ENCODE results near the gene GNAQ. TPM values are rescaled to one million over a fixed set of nuclear protein-coding genes. Genes with fewer than 3 reads are reported as not detected.
"Not testable (repeated sequence)": the region's sequence is repeated elsewhere in the genome, so short reads cannot be mapped to it uniquely, and the experiment has no call there.

GNAQ gene
- total RNA-seq, 2 experiments from 2014 or later, result 15.3 to 18.2 TPM

DNA sequence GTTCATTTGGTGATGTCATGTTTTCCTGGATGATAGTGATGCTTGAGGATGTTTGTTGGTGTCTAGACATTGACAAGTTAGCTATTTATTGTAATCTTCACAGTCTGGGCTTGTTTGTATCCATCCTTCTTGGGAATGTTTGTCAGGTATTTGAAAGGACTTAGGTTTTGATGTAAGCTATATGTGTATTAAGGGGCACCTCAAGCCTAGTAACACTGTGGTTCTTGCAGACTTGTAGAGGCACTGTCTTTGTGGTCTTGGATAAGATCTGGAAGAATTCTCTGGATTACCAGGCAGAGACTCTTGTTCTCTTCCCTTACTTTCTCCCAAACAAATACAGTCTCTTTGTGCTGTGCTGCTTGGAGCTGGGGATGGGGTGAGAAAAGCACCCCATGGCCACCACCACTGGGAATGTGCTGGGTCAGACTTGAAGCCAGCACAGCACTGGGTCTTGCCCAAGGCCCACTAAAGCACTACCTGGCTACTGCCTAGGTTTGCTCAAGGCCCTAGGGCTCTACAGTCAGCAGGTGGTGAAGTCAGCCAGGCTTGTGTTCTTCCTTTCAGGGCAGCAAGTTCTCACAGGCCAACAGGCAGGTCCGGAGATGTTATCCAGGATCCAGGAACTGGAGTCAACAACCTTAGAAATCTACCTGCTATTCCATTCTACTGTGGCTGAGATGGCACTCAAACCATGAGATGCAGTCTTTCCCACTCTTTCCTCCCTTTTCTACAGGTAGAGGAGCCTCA is 334.2 kb downstream of the GNAQ start:
- CTCF ChIA-PET, result no interaction called here
- POLR2A ChIA-PET, result no interaction called here

DNA sequence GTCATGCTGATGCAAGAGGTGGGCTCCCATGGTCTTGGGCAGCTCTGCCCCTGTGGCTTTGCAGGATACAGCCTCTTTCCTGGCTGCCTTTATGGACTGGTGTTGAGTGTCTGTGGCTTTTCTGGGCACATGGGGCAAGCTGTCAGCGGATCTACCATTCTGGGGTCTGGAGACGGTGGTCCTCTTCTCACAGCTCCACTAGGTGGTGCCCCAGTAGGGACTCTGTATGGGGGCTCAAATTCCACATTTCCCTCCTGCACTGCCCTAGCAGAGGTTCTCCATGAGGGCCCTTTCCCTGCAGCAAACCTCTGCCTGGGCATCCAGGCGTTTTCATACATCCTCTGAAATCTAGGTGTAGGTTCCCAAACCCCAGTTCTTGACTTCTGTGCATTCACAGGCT is 340.9 kb downstream of the GNAQ start:
- POLR2A ChIA-PET, CTCF ChIA-PET: not testable (repeated sequence)

DNA sequence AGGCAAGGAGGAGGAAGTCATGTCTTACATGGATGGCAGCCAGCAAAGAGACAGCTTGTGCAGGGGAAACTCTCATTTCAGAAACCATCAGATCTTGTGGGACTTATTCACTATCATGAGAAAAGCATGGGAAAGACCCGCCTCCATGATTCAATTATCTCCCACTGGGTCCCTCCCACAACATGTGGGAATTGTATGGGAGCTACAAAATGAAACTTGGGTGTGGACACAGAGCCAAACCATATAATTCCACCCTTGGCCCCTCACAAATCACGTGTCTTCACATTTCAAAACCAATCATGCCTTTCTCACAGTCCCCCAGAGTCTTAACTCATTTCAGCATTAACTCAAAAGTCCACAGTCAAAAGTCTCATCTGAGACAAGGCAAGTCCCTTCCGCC is 341.5 kb downstream of the GNAQ start:
- POLR2A ChIA-PET, CTCF ChIA-PET: not testable (repeated sequence)

DNA sequence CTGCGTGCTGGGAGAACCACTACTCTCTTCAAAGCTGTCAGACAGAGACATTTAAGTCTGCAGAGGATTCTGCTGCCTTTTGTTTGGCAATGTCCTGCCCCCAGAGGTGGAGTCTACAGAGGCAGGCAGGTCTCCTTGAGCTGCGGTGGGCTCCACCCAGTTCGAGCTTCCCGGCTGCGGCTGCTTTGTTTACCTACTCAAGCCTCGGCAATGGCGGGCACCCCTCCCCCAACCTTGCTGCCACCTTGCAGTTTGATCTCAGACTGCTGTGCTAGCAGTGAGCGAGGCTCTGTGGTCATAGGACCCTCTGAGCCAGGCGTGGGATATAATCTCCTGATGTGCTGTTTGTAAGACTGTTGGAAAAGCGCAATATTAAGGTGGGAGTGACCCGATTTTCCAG is 343.9 kb downstream of the GNAQ start:
- POLR2A ChIA-PET, CTCF ChIA-PET: not testable (repeated sequence)

DNA sequence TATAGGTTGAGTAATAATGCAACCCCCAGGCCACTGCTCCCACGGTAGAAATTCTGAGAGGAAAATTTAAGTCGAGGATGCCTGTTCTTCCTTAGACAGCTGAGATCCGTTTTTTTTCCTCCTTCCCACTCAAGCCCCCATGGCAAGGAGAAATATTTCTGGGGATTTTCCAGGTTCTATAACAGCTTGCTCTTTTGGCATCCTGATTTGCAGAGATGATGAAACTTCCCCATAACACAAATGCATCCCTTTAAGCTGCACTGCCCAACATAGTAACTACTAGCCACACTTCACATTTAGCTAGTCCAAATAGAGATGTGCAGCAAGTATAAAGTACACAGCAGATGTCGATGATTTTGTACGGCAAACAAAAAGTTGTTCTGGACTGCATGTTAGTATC is 351.0 kb downstream of the GNAQ start:
- ChIA-PET CTCF (no interaction called here), POLR2A (no interaction called here)

DNA sequence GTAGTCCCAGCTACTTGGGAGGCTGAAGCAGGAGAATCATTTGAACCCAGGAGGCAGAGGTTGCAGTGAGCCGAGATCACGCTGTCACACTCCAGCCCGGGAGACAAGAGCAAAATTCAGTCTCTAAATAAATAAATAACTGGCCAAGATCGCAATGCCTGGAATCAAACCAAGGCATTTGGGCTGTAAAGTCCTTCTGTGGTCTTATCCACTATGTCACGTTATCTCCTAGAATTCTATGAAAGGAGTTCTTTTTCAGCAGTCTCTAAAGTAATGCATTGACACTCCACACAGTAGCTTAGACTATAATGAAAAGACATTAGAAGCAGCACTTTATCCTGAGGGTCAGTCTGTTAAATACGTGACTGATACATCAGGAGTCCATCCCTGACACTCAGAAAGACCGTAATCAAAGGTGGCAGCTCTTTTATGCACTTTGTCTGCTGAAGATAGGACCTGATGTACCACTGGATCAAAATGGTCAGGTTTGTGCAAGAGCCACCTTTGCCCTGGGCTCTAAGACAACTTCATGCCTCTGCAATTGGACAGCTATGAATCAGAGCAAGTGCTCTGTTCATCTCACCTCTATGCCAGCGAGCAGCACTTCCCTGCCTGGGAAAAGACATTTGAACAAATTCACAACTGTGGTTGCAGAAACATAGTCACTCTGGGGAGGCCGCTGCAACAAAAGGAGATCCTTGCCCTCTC is 351.8 kb downstream of the GNAQ start:
- ChIA-PET CTCF (no interaction called here), POLR2A (no interaction called here)

DNA sequence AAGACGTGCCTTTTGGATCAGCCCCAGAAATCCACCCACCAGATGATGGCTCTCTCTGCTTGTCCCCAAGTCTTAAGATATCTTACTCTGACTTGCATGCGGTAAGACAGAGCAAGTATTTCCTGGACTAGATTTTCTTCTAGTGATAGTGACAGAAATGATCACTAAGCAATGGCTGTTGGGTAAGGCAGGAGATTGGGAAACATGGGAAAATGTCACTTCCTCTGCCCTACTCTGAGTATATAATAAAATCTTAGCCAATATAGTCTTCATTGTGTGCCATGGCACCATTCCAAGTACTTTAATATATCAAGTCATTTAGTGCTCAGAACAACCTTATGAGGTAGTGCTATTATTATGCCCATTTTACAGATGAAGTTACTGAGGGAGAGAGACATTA is 352.5 kb downstream of the GNAQ start:
- CTCF ChIA-PET, result no interaction called here
- POLR2A ChIA-PET, result no interaction called here

DNA sequence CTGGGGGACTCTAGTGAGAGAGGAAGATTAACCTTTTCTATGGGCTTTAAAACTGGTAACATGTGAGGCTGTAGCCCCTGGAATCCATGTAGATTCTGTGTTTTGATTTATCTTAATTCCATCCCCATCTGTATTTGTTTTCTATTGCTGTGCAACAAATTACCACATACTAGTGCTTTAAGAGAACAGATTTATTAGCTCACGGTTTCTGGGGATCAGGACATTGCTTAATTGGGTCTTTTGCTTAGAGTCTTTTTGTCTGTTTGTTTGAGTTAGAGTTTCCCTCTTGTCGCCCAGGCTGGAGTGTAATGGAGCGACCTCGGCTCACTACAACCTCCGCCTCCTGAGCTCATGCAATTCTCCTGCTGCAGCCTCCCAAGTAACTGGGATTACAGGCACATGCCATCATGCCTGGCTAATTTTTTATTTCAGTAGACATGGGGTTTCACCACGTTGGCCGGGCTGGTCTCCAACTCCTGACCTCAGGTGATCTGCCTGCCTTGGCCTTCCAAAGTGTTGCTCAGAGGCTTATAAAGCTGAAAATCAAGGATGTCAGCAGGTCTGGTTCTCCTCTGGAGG is 353.6 kb downstream of the GNAQ start:
- CTCF ChIA-PET, result no interaction called here
- POLR2A ChIA-PET, result no interaction called here

DNA sequence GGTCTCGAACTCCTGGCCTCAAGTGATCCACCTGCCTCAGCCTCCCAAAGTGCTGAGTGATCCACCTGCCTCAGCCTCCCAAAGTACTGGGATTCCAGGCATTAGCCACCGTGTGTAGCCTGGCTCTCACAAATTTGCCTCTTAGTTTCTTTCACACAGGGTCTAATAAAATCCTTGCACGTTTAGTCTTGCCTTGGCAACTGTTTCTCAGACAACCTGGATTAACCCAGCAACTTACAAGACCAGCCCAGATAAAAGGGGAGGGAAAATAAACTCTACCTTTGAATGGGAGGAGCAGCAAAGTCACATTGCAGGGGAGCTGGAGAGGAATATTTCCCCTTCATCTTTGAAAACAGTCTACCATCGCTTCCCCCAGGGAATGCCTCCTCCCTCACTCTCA is 354.2 kb downstream of the GNAQ start:
- POLR2A ChIA-PET, result no interaction called here
- CTCF ChIA-PET, result no interaction called here

DNA sequence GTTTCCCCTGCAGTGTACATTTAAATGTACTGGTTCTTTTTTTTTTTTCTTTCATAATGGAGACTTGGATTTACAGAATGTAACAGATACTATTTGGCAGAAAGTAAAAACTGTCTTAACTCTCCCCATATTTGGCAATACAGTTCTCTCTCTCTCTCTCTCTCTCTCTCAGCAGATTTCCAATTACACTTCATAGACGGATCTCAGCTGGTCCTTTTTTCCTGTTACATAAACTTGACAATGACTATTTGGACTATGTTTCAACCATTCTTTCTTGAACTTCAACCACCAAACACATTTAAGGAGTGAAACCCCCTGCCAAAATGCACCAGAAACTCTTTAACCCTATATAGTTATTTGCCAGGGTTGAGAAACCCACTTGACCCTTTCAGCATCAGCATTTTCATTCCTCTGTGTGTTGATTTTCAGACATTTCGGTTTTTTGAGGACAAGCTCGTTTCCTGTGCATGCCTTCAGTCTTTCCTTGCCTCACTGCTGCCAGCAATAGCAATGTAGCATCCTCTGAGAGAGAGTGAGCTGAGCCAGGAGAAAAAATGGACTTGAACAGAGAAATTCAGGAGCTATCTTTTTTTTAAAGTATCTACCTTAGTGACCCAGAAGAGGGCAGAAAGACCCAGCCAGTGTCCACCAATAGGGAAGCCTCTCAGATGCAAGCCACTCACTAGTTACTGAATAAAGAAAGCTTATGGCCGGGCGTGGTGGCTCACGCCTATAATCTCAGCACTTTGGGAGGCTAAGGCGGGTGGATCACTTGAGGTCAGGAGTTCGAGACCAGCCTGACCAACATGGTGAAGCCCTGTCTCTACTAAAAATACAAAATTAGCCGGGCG is 357.4 kb downstream of the GNAQ start:
- CTCF ChIA-PET, result no interaction called here
- POLR2A ChIA-PET, result no interaction called here

DNA sequence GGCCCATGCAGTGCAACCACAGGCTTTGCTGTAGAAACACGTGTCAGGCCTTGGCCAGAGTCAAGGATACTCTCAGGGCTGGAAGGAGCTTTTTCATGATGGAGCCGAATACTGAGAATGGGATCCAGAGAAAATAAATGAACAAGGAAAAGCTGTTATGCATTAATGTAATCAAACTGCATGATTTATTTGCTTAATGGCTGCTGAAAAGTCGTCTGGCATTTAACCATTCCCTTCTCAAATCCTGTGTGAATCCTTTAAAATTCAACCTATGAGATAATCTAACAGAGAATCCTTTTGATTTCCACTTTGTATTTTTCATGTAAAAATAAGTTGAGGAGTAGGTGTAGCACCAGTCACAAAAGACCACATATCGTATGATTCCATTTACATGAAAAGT is 359.4 kb downstream of the GNAQ start:
- POLR2A ChIA-PET, result no interaction called here

DNA sequence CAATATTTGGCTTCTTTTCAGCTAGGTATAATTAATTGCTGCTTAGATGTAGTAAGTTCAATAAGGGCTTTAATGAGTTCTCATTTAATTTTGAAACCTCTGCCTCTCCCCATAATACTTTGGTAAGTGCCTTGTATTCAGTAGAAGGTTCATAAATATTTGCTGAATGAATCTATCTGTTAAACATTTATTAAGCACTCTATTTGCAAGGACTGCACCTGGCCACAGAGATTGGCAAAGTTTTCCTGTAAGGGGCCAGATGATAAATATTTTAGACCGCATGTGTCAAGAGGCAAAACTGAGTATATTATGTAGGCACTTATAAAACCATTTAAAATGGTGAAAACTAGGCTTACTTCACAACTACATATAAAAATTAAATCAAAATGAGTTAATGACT is 364.5 kb downstream of the GNAQ start:
- CTCF ChIA-PET, result no interaction called here
- POLR2A ChIA-PET, result no interaction called here

More for the DNA sequence above, 359.4 kb downstream of the GNAQ start:
- CTCF ChIA-PET, result no interaction called here

Other genes with a start within 250 kb of the GNAQ start
- gene CEP78, start 204.3 kb upstream of the GNAQ start, total RNA-seq, result 10 to 100 TPM; 40.0 to 40.4 TPM